Heart left ventricle (tissue), 16 donors: Measurements from ENCODE around the gene HHATL. TPM values are rescaled to one million over a fixed set of nuclear protein-coding genes. Genes with fewer than 3 reads are reported as not detected.

Source experiments
- ATAC-seq, 4 donors: fragments of 200-7000 bp; cut with Tn5 transposase; one replicate each; pipeline ENCODE4 v1.9.1; 2020 to 2022; ENCODE audit warnings: moderate library complexity in 4 of 4, mild to moderate bottlenecking in 3 of 4, moderate number of reproducible peaks in 1 of 4
- DNase-seq, 5 donors: peaks; one replicate each; pipeline ENCODE4 v3.0.0-alpha.2; 2020
- H3K27ac ChIP-seq, 12 donors: fragments of 200-600 bp; sonication (generic) in 4 of 12; one replicate each; pipeline versions ENCODE4 v1.5.0 to v1.8.0; 2016 to 2022; ENCODE audit warnings: mild to moderate bottlenecking in 2 of 12
- H3K27me3 ChIP-seq, 9 donors: fragments of 200-600 bp; sonication (generic) in 2 of 9; one replicate each; pipeline versions ENCODE4 v1.5.1 to v1.8.0; 2016 to 2022; ENCODE audit warnings: mild to moderate bottlenecking in 3 of 9
- H3K36me3 ChIP-seq, 9 donors: fragments of 200-600 bp; sonication (generic) in 2 of 9; one replicate each; pipeline versions ENCODE4 v1.5.0 to v1.8.0; 2018 to 2022; ENCODE audit warnings: mild to moderate bottlenecking in 2 of 9
- H3K4me1 ChIP-seq, 12 donors: fragments of 200-600 bp; sonication (generic) in 4 of 12; one replicate each; pipeline versions ENCODE4 v1.5.0 to v1.8.0; 2016 to 2022; ENCODE audit warnings: mild to moderate bottlenecking in 3 of 12
- H3K4me3 ChIP-seq, 12 donors: fragments of 200-600 bp; sonication (generic) in 4 of 12; one replicate each; pipeline versions ENCODE4 v1.5.0 to v1.8.0; 2017 to 2022; ENCODE audit warnings: mild to moderate bottlenecking in 9 of 12, moderate library complexity in 4 of 12
- H3K9me3 ChIP-seq, 12 donors: fragments of 200-600 bp; sonication (generic) in 4 of 12; one replicate each; pipeline versions ENCODE4 v1.5.0 to v1.8.0; 2016 to 2022; ENCODE audit warnings: mild to moderate bottlenecking in 1 of 12
- CTCF ChIP-seq, 12 donors: fragments of 200-600 bp; sonication (generic) in 4 of 12; IDR thresholded peaks; one replicate each; pipeline versions ENCODE4 v1.5.0 to v1.8.0; 2018 to 2022; ENCODE audit warnings: antibody characterized with exemption in 12 of 12, mild to moderate bottlenecking in 5 of 12
- POLR2A ChIP-seq, 2 donors: fragments of 450-650 bp; IDR thresholded peaks; one replicate each; pipeline ENCODE4 v1.6.1; 2017; ENCODE audit warnings: antibody characterized with exemption in 2 of 2, mild to moderate bottlenecking in 2 of 2, moderate library complexity in 2 of 2
- WGBS, 4 donors: extraction: QIAGEN DNeasy Blood & Tissue Kit in 2 of 4; methylation state at CpG; one replicate each; pipeline versions ENCODE4 v1.1.5 to v1.1.7; 2013 to 2018; 5-methylcytosine and 5-hydroxymethylcytosine counted together
- intact Hi-C, 10 donors: fragments of 100-400 bp; cut with DNase I; formaldehyde crosslinking; loops; one replicate each; pipeline versions ENCODE4 v1.11.1 to v1.14.2; 2022
- polyA plus RNA-seq, 2 donors: library from polyadenylated mRNA; stranded (reverse); fragments of 200-250 nt; gene quantifications; one replicate each; pipeline ENCODE4 v1.2.3, GENCODE V29; 2013
- total RNA-seq, 9 donors: library from RNA; depleted of rRNA in 2 of 9; stranded (reverse); fragments of >200 nt in 2 of 9; fragmentation: NEBNext Ultra II Directional in 3 of 9; extraction: Animal tissue kit (Norgen Biotek cat#: 25700) in 3 of 9; gene quantifications; one replicate each; pipeline versions ENCODE4 v1.1.0 to v1.2.4, GENCODE V29; 2016 to 2023
- donor health status: ischemic (EF 13 %, LVEDD 7.1; RV severe dilation, severe dysfunction).
- donor health status: healthy with polysubstance abuse.
- donor health status: DM: no; HTN: yes; CAD: no.
- donor health status: DM: no; HTN: no; CAD: no.
- donor health status: ischemic (EF 25% LVEDD 6.9; RV normal size, moderate dysfunction).
- donor health status: ischemic (EF 25% LVEDD 5.7; RV mildly dilated, moderate dysfunction).
- donor health status: healthy.
- donor health status: DM: yes; HTN: yes; CAD: no.
- donor health status: ischemic (EF 35%, LVEDD 5.7; RV mildly dilated, moderate dysfunction).
- donor health status: nonischemic (EF 11% LVEDD 7.7; RV severe dilation, severe dysfunction).
- donor health status: DM: yes; HTN: yes; CAD: no.
- donor health status: PGD.
- donor health status: ischemic (EF 29% LVEDD 5.4; RV normal size, mild dysfunction).
- donor health status: nonischemic (EF 23%, LVEDD 6.1; RV moderate dilation, normal function).

HHATL gene
- total and polyA plus RNA-seq, 11 donors: 188 to 1,023 (median 538) TPM

- intact Hi-C loops: loop anchor here in 5 of 10 donors (2.0 to 10.0 kb wide), 5 partner anchors 44 to 89 kb away; partner anchors contain the start of genes HHATL (in 3 of the 5) and SEC22C (in 1 of the 5)
- ATAC-seq (no peak), DNase-seq (peak in 1 of 5 donors; percentile 10)
- no peak overlapping the region for H3K4me3 ChIP-seq
- H3K27me3 ChIP-seq: no peaks in the 10 kb centered on the region
- H3K9me3 ChIP-seq: no peaks in the 10 kb centered on the region
- peaks cover 0 to 22% (median 12%) of the 10 kb centered on the region in 9 donors for H3K36me3 ChIP-seq
- peak overlapping the region in 5 of 12 donors; percentile 19 to 98 (median 42) for H3K27ac ChIP-seq
- WGBS, 4 donors: 82 to 86% (median 85%) methylated on average over 18 to 34 of the region's 34 CpGs
- H3K4me1 ChIP-seq: peaks cover 5 to 73% (median 33%) of the 10 kb centered on the region in 12 donors
- TF ChIP-seq POLR2A (IDR thresholded peaks at IDR 0.05) (no peak), CTCF (IDR thresholded peaks at IDR 0.05) (no peak)
These were observed 44.4 kb downstream of the HHATL start for GRCh38 chr3:42658091-42658770.

- TF ChIP-seq POLR2A (IDR thresholded peaks at IDR 0.05): no peak
- TF ChIP-seq CTCF (IDR thresholded peaks at IDR 0.05): no peak
- no peak overlapping the region for H3K4me3 ChIP-seq
- 73 to 89% (median 86%) methylated on average over 3 to 4 of the region's 4 CpGs for WGBS, 4 donors
- intact Hi-C loops: loop anchor here in 5 of 10 donors (2.0 to 10.0 kb wide), 5 partner anchors 45 to 90 kb away; partner anchors contain the start of genes HHATL (in 3 of the 5) and SEC22C (in 1 of the 5)
- peaks cover 5 to 78% (median 37%) of the 10 kb centered on the region in 12 donors for H3K4me1 ChIP-seq
- H3K9me3 ChIP-seq: no peaks in the 10 kb centered on the region
- H3K27ac ChIP-seq: peak overlapping the region in 4 of 12 donors; percentile 24 to 98 (median 36)
- no peak for ATAC-seq
- no peaks in the 10 kb centered on the region for H3K27me3 ChIP-seq
- DNase-seq: no peak
- peaks cover 0 to 18% (median 12%) of the 10 kb centered on the region in 9 donors for H3K36me3 ChIP-seq
These were observed 44.9 kb downstream of the HHATL start for GRCh38 chr3:42657675-42658074.

- Histone ChIP-seq H3K9me3 (no peaks in the 10 kb centered on the region), H3K4me3 (no peak overlapping the region), H3K27ac (peak overlapping the region in 7 of 12 donors; percentile 11 to 98 (median 96)), H3K4me1 (peaks cover 11 to 85% (median 45%) of the 10 kb centered on the region in 12 donors), H3K27me3 (no peaks in the 10 kb centered on the region), H3K36me3 (peaks cover 0 to 17% (median 10%) of the 10 kb centered on the region in 9 donors)
- TF ChIP-seq CTCF (IDR thresholded peaks at IDR 0.05) (no peak), POLR2A (IDR thresholded peaks at IDR 0.05) (no peak)
- ATAC-seq (no peak), DNase-seq (no peak)
- intact Hi-C loops: loop anchor here in 5 of 10 donors (5.0 to 10.0 kb wide), 4 partner anchors 45 to 90 kb away; partner anchors contain the start of genes HHATL (in 3 of the 5) and SEC22C (in 1 of the 5)
- 79 to 90% (median 84%) methylated on average over 8 to 9 of the region's 9 CpGs for WGBS, 4 donors
These were observed 45.7 kb downstream of the HHATL start for GRCh38 chr3:42656680-42657610.
